A673 (cell line): Measurements from ENCODE around the gene ADI1. TPM values are rescaled to one million over a fixed set of nuclear protein-coding genes. Genes with fewer than 3 reads are reported as not detected.

Experiments used
- BruUV-seq: library from RNA; stranded (reverse); fragments of 400-500 nt; replicated peaks from 2 replicates; lab custom pipeline; 2021; lab: Mats Ljungman, UMichigan
- CTCF ChIA-PET: fragments of 300-600 bp; sonication (Branson Sonifier 250); formaldehyde crosslinking; loops from one replicate; lab custom pipeline; 2022; ENCODE audit warnings: antibody characterized with exemption; lab: Charles Lee
- POLR2A ChIA-PET: fragments of 300-600 bp; sonication (Branson Sonifier 250); formaldehyde crosslinking; loops from one replicate; lab custom pipeline; 2022; ENCODE audit warnings: antibody characterized with exemption; ENCODE audit not compliant: low non-redundant PET; lab: Charles Lee
- DNase-seq: peaks from one replicate; pipeline ENCODE4 v3.0.0-alpha.2; 2015; ENCODE audit warnings: low spot score
- H3K27ac ChIP-seq: fragments of 200-600 bp; sonication (generic); 2 replicates; pipeline ENCODE4 v1.5.1; 2016; ENCODE audit warnings: mixed run types, low read depth, mild to moderate bottlenecking, mixed read lengths, antibody characterized with exemption, low read length; ENCODE audit not compliant: poor library complexity, severe bottlenecking
- H3K27me3 ChIP-seq: fragments of 200-600 bp; sonication (generic); replicated peaks from 2 replicates; pipeline ENCODE4 v1.6.1; 2017; ENCODE audit warnings: mixed run types, low read depth, mild to moderate bottlenecking, mixed read lengths, antibody characterized with exemption, low read length; ENCODE audit not compliant: insufficient read depth, poor library complexity
- H3K36me3 ChIP-seq: fragments of 200-600 bp; sonication (generic); 2 replicates; pipeline ENCODE4 v1.6.1; 2016; ENCODE audit warnings: mixed run types, mild to moderate bottlenecking, mixed read lengths, antibody characterized with exemption, low read length; ENCODE audit not compliant: insufficient read depth, poor library complexity, severe bottlenecking
- H3K4me1 ChIP-seq: fragments of 200-600 bp; sonication (generic); 2 replicates; pipeline ENCODE4 v1.6.1; 2017; ENCODE audit warnings: mixed run types, mild to moderate bottlenecking, mixed read lengths, antibody characterized with exemption, low read length; ENCODE audit not compliant: insufficient read depth, poor library complexity, severe bottlenecking
- H3K4me3 ChIP-seq: fragments of 200-600 bp; sonication (generic); 2 replicates; pipeline ENCODE4 v1.5.1; 2016; ENCODE audit warnings: low read depth, mixed run types, mild to moderate bottlenecking, mixed read lengths, low read length; ENCODE audit not compliant: poor library complexity, severe bottlenecking
- H3K9me3 ChIP-seq: fragments of 200-600 bp; sonication (generic); 2 replicates; pipeline ENCODE4 v1.6.1; 2016; ENCODE audit warnings: mixed run types, low read depth, mild to moderate bottlenecking, mixed read lengths, antibody characterized with exemption, low read length; ENCODE audit not compliant: poor library complexity, severe bottlenecking
- CTCF ChIP-seq: fragments of 300-800, 200-600 bp; sonication (generic); conservative IDR thresholded peaks from 2 replicates; pipeline ENCODE4 v1.5.1; 2017; ENCODE audit warnings: low read depth, mild to moderate bottlenecking, antibody characterized with exemption, low read length, moderate library complexity, mixed read lengths
- EZH2 ChIP-seq: fragments of 200-600 bp; sonication (generic); IDR thresholded peaks from 2 replicates; pipeline ENCODE4 v1.6.1; 2017; ENCODE audit warnings: borderline replicate concordance, low read depth, mild to moderate bottlenecking, mixed read lengths, antibody characterized with exemption, low read length; ENCODE audit not compliant: poor library complexity, severe bottlenecking
- intact Hi-C: fragments of 100-400 bp; cut with micrococcal nuclease; formaldehyde crosslinking; loops from one replicate; pipeline ENCODE4 v1.10.0; 2022; ENCODE audit not compliant: unreplicated experiment
- total RNA-seq: library from RNA; stranded (reverse); gene quantifications from 2 replicates; pipeline ENCODE4 v1.2.3, GENCODE V29; 2021

Gene ADI1
- total RNA-seq, 1 experiment from 2014 or later, result 68.3 TPM

- intact Hi-C loops, result loop anchor here (10.0 kb wide), 1 partner anchor 1607 kb away; no protein-coding TSS in a partner anchor
- POLR2A ChIA-PET, result no interaction called here
- TF ChIP-seq EZH2 (no peak), CTCF (peak; percentile 85)
Measured at GRCh38 chr2:3461801-3462492, 57.4 kb downstream of the ADI1 start.

GRCh38 chr2:3460831-3461800 lies 58.2 kb downstream of the ADI1 start:
- Histone ChIP-seq H3K4me3 (no peak overlapping the region), H3K27ac (peak overlapping the region; percentile 53), H3K9me3 (no peaks in the 10 kb centered on the region), H3K27me3 (no peaks in the 10 kb centered on the region), H3K36me3 (peaks cover 6% of the 10 kb centered on the region), H3K4me1 (peaks cover 12% of the 10 kb centered on the region)
- TF ChIP-seq CTCF (no peak), EZH2 (no peak)
- no peak for DNase-seq
- ChIA-PET CTCF (no interaction called here), POLR2A (no interaction called here)
- intact Hi-C loops, result loop anchor here (10.0 kb wide), 1 partner anchor 1606 kb away; no protein-coding TSS in a partner anchor
- BruUV-seq, result no TSS peak

More at GRCh38 chr2:3461801-3462492, 57.4 kb downstream of the ADI1 start:
- no TSS peak for BruUV-seq
- H3K27me3 ChIP-seq, result no peaks in the 10 kb centered on the region
- CTCF ChIA-PET, result interaction anchor here (0.6 to 0.8 kb wide), 3 partner anchors 9 to 283 kb away, joined by 3 to 6 read pairs (median 4); no protein-coding TSS in a partner anchor
- peaks cover under 1% of the 10 kb centered on the region for H3K36me3 ChIP-seq
- H3K4me3 ChIP-seq, result no peak overlapping the region
- DNase-seq, result peak; percentile 72
- H3K9me3 ChIP-seq, result no peaks in the 10 kb centered on the region
- H3K27ac ChIP-seq, result peak overlapping the region; percentile 53
- peaks cover 12% of the 10 kb centered on the region for H3K4me1 ChIP-seq

GRCh38 chr2:3460156-3460555 lies 59.2 kb downstream of the ADI1 start:
- Histone ChIP-seq H3K9me3 (no peaks in the 10 kb centered on the region), H3K4me3 (no peak overlapping the region), H3K36me3 (peaks cover 7% of the 10 kb centered on the region), H3K4me1 (peaks cover 12% of the 10 kb centered on the region), H3K27ac (no peak overlapping the region), H3K27me3 (no peaks in the 10 kb centered on the region)
- DNase-seq, result no peak
- BruUV-seq, result no TSS peak
- ChIA-PET POLR2A (no interaction called here), CTCF (no interaction called here)
- TF ChIP-seq CTCF, result no peak
- no peak for TF ChIP-seq EZH2
- intact Hi-C loops, result loop anchor here (10.0 kb wide), 1 partner anchor 1605 kb away; no protein-coding TSS in a partner anchor
